HG02981 (cell line): Measurements from ENCODE around the gene CDH23.

Experiments
- ATAC-seq: cut with Tn5 transposase; IDR thresholded peaks from one replicate; pipeline ENCODE4 v1.9.1; 2021; ENCODE audit warnings: mild to moderate bottlenecking, moderate library complexity; ENCODE audit not compliant: unreplicated experiment

The CDH23 gene

DNA sequence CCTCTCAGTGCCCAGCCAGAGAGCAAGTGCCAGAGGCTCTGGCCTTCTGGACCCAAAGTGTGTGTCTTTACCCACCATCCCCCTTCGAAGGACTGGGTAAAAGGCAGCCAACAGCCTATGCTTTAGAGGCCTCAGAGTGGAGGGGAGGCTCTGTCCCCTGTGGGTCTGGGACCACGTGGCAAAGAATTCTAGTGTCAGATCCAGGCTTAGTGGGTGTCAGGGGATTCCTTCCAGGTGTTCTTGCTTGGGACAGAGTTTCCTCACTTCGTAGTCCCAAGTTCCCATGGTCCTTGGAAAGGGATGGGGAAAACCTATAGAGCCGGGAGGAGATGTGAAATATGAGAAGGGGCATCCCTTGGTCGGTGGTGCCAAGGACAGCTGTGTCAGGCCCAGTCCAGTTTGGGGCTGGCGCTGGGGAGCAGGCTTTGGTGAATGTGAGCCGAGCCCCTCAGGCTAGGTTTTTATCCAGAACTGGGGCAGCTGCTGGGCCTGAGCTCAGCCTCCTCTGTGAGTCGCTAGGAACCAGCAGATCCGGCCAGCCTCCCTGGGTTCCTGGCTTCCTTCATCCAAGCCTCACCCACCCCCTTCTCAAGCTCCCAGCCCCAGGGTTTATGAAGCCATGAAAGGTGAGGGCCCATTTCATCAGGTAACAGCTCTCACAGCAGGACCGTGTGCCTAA is 251.7 kb downstream of the CDH23 start:
- ATAC-seq, result no peak

DNA sequence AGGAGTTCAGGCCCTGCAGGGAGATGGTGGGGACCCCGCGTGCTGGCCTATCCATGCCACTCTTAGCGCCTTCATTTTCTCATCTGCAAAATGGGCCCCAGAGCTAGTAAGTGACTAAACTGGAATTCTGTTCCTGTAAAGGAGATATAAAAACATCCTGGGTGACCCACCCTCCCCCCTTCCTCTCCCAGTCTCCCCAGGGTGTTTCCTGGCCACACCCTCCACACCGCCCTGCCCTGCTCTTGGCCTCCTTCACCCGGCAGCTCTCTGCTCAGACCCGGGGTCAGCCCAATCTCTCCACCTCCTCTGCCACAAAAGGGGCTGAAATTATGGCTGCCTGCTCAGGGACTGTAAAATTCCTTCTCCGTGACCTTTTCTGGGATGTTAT is 252.2 kb downstream of the CDH23 start:
- no peak for ATAC-seq

DNA sequence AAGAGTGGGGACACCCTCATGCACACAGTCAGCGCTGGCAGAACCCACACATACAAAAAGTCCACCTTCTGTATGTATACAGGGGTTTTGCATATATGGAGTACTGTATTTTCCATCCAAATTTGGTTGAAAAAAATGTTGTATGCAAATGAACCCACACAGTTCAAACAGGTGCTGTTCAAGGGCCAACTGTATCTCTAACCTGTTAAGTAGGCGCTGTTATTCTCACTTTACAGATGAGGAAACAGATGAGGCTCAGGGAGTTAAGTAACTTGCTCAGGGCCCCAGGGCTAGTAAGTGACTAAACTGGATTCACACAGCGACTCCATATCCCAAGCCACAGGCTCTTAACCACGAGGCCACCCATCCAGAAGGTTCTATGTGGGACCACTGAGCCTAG is 252.9 kb downstream of the CDH23 start:
- ATAC-seq, result no peak

DNA sequence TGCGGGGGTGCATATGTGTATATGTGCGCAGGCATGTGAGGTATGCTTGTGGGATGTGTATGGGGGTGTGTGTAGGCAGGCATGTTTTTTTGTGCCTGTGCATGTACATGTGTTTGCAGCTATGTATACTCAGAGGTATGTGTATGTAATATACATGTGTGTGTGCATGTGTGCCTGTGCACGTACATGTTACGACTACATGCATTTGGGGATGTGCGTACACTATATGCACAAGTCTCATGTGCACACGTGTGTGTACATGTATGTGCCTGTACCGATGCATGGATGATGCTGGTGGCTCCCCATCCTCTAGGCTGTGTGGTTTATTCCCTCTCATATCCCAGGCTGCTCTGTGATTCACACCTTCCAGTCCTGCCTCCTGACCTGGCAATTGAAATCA is 253.7 kb downstream of the CDH23 start:
- ATAC-seq, result no peak

DNA sequence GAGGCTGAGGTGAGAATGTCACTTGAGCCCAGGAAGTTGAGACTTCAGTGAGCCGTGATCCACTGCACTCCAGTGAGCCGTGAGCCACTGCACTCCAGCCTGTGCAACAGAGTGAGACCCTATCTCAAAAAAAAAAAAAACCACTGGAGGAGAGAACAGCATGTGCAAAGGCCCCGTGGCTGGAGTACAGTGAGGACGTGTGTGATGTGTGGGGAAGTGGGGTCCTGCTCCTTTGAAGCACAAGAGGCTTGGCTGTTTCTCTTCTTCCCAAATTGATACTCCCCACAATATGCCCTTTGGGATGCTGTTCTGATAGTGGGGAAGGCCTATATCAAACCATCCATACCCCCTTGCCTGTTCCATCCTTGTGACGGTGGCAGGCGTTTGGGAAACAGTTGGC is 254.7 kb downstream of the CDH23 start:
- no peak for ATAC-seq

DNA sequence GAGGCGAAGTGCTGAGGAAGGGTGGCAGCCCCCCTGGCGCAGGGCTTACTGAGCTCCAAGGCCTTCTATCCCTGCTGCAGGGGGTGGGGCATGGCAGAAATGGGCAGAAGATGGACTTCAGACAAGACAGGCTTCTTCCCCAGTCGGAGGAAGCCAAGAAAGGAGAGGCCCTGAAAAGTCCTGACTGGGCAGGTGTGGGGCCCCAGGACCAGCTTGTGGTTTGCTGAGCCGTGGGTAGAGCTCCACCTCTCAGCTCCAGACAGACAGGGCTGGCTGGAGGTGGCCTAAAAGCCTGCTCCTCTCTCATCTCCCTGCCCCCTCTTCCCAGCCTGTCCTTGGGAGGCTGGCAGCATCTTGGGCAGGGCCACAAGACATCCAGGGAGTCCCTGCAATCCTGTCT is 255.2 kb downstream of the CDH23 start:
- ATAC-seq, result no peak

DNA sequence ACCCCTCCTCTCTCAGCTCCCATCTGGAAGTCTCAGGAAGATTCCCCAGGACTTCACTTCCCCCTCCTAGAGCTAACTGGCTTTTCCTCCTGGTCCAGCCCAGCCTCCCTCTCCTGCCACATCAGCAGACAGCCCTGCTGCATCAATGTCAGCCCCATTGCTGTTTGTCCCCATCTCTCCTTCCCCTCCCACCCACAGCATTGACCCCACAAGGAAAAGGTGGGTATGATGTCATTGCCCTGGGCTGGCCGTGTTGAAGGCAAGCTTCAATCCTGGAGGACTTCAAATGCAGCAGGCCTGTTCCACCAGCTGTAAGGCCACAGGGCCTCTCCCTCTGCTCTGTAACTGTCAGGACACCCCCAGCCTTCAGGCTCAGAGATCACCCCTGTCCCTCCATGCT is 256.3 kb downstream of the CDH23 start:
- no peak for ATAC-seq

DNA sequence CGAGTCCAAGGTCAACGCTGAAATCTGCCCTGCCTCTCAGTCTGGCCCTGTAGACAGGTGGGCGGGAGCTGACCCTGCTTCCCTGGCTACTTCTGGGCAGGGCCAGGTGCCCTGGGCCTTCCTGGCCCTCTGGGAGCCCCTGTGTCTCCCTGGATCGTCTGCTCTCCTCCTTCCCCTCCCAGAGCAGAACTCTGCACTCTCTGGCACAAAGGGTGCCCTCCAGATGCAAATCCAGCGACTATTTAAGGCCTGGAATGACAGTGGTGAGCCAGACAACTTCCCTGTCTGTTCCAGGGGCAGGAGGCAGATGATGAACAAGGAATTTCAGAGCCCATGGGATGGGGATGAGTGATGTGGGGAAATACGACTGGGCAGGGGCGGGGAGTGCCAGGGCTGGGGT is 259.5 kb downstream of the CDH23 start:
- no peak for ATAC-seq

DNA sequence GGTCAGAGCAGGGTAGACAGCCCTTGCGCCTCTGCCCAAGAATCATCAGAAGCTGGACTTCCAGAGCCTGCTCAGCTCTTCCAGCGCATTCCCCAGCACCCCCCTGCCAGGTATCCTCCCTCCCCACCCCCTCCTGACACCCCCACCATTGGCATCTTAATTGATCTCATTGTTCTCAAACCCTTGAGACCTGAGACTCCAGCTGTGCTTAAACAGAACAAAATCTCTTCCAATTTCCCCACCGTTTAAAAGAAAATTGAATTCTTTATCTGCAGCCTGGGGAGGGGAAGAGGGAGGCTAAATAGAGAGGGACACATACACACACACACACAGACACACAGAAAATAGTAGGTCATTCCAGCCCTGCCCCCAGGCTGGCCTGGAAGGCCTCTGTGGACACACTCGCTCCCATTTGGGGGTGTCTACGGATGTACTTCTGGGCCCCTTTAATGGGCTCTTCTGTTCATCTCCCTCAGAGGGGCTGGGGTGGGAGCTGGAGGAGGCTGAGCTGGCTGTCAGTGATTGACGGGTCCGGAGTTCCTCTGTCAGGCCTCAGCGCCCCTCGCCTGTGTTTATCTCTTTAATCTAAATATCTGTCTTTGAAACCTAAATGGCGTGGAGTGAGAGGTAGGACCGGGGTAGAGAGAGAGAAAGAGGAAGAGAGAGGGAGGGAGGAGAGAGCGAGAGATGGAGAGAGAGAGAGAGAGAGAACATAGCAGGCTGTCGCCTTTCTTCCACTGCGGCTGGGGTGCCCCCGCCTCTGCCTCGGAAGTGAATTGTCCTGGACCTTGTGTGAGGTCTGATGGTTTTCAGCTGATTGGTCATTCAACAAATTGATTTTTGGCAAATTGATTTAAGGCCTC is 261.1 kb downstream of the CDH23 start:
- ATAC-seq, result no peak

DNA sequence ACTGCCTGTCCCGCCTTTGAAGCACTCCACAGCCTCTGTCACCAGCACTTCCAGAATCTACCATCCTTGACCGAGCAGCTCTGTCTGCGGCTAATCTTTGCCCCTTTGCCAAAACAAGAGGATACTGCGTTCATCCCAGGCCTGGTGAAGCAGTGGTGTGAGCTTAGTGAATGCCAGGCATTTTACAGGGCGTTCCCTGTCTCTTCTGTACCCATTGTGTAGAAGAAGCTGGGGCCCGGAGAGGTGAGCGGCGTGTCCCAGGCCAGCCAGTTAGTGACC is 261.7 kb downstream of the CDH23 start:
- no peak for ATAC-seq

DNA sequence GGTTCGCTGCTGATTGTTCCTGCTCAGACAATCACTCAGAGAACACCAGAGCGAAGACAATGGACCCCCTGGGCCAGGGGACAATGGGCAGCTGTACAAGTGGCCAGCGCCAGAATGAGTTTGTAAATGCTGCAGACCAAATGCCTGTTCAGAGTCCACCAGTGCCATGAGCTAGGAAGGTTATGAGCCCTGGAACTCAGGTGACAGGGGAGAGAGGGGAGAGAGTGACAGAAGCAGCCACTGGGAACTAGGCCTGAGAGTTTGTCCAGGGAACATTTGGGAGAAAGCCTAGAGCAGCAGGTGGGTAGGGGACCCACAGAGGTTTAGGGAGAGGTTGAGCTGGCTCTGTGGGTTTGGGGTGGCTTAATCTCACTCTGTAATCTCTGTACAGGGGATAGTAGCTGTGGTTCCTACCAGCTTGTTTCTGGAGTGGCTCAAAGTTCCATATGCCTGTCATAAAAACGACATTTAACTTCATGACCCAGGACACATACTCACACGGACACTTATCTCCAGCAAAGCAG is 262.5 kb downstream of the CDH23 start:
- ATAC-seq, result no peak

DNA sequence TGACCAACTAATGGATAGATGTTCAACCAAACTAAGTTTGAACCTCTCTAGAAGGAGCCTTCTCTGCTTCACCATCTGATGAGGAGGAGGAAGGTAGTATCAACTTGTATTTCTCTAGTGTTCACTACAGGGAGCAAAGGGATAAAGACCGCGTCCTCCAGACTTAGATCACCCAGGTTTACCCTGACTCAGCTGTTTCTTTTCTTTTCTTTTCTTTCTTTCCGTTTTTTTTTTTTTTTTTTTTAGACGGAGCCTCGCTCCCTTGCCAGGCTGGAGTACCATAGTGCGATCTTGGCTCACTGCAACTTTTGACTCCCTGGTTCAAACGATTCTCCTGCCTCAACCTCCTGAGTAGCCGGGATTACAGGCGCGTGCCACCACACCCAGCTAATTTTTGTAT is 263.0 kb downstream of the CDH23 start:
- ATAC-seq, result no peak

DNA sequence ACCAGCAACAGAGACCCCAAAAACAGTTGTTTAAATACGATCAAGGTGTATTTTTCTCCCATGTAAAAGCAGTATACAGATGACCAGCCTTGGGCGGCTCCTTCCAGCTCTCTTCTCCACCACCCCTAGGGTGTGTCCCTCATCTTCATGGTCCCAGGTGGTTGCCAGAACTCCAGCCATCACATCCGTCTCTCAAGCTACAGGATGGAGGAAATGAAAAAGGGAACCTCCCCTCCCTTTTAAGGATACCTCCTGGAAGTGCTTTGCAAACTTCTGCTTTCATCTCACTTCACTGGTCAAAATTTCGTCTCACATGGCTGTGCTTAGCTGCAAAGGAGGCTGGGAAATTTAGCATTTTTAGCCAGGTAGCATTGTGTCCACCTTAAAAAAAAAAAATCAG is 263.6 kb downstream of the CDH23 start:
- ATAC-seq, result no peak

DNA sequence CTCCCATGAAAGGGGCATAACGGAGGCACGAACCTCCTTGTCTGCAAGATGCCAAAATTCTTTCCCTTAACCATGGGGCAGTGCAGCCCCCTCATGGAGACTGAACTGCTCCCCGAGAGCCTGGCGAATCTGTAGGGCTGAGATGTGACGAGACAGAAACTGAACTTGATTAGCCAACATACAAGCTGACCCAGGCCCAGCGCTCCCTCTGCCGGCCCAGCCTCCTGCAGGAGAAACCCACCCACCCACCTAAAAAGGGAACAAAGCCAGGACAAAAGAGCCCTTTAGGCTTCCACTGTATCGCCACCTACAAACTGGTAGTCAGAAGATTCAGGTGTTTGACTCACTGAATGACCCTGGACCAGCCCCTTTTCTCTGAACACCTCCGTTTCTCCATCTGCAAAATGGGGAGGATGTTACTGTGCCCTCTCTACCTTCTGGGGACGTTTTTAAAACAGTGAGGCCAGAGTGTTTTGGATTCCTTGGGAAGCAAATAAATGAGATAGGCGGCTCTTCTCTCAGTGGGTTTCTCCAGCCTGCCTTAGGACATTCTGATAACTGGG is 264.4 kb downstream of the CDH23 start:
- ATAC-seq, result no peak

DNA sequence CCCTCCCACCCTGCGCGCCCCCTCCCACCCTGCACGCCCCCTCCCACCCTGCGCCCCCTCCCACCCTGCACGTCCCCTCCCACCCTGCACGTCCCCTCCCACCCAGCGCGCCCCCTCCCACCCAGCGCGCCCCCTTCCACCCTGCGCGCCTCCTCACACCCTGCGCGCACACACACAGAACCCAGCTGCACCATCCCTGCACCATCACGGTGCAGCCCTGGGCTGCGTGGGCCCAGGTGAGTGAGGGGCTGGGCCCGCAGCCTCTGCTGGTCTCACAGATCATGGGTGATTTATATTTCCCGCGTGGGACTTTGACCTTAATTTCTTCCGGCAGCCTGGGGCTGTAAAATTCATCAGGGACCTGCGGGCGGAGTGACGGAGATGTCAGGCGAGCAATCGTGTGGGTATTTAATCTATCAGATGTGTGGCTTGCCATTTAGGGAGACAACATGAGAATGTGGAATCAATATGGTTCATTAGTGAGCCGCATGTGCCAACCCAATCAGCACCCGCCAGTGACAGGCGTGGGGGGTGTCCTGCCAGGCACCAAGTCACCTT is 265.1 kb downstream of the CDH23 start:
- ATAC-seq, result no peak

DNA sequence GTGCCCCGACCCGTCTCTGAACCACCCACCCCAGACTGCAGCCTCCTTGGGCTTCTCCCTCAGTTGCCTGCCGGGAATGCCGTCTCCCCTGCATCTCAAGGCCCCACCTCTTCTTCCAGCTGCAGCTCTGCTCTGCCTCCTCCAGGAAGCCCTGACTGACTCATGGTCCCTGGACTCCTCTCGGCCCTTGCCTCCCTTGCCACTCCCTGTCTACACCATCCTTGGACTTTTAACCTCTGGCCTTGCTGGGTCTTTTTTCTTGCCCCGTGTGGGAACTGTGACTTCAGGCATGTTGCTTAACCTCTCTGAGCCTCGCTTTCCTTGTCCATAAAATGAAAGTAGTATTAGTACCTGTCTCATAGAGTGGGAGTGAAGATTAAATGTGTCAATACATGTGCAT is 266.6 kb downstream of the CDH23 start:
- ATAC-seq, result no peak

DNA sequence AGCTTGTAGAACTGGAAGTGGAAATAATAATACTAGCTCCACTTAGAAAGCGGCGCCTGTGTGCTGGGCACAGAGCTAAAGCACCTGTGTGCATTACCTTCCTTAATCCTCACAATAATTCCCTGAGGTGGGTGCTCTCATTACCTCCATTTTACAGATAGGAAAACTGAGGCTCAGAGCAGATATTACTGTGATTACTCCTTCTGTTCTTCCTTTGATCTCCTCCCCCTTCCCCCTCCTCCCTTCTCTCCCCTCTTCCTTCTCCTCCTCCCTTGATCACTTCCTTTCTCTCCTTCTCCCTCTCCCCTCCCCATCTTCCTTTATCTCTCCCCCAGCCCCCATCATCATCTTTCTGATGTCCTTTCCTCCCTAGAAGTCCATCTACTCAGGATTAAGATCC is 267.9 kb downstream of the CDH23 start:
- no peak for ATAC-seq

DNA sequence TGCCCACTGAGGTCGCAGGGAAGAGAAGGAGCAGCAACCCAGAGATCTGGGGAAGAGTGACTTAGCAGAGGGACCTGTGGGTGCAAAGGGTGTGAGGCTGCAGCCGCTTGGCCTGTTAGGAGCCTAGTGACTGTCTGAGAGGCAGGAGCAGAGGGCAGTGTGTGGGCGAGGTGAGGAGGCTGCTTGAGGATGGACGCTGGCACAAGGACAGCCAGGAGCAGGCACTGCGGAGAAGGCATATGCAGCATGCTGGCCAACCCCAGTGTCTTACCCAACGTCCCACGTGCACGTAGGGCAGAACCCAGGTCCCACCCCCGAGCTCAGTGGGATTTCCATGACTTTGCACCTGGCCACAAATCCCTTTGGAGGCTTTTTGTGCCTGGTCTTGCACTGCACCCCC is 268.7 kb downstream of the CDH23 start:
- no peak for ATAC-seq

DNA sequence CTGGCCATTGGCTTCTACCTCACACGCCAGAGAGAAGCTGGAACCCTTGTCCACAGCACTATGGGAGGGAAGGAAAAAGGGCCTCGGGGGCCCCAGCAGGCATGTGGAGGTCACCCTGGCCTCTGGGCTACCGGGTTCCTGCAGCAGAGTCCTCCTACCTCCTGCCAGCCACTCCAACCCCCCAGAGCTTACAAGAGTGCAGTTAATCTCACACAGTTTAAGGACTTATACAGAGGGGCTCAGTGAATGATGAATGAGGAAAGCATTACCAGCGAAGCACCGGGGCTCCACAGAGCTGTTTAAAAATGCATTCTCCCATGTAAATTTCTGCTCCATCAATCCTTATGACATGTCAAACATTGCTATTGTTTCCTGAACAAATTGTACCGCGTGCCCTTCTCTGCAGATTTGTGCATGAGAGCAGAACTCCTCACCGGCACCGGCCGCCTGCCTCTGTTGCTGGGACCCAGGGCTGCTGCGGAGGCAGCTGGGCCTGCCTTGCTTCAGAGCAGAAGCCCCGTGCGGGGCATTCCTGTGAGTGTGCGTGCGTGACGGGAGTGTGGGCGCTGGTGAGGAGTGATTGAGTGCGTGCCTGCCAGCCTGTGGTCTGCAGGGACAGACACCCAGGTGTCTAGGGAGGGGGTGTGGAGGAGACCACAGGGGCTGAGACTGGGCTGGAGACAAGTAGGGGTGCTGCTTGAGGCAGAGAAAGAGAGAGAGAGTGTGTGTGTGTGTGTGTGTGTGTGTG is 270.1 kb downstream of the CDH23 start:
- no peak for ATAC-seq

DNA sequence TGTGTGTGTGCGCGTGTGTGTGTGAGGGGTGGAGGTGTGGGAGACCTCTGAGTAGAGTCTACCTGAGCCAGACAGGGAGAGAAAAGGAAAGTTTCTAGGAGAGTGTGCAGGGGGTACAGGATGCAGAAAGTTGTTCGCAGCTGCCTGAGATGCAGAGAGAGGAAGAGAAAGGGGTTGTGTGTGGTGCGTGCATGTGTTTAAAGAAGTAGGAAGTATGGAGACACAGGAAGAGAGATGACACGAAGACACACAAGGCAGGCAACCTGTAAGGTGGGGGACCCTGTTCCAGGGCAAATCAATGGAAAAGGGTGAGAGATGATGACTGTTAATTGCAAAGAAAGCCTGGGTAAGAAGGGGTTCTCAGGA is 270.6 kb downstream of the CDH23 start:
- ATAC-seq, result no peak
